IMR-90 (cell line): Measurements from ENCODE around the gene RBM44. TPM values are rescaled to one million over a fixed set of nuclear protein-coding genes. Genes with fewer than 3 reads are reported as not detected.

Experiments used
- ATAC-seq: fragments of 200-7000 bp; cut with Tn5 transposase; 2 replicates; pipeline ENCODE4 v1.9.1; 2020; ENCODE audit warnings: low read depth, mild to moderate bottlenecking, moderate library complexity
- BruUV-seq: library from RNA; stranded (reverse); fragments of 400-500 nt; replicated peaks from 2 replicates; lab custom pipeline; 2021; lab: Mats Ljungman, UMichigan
- CTCF ChIA-PET: fragments of 300-600 bp; formaldehyde crosslinking; extraction: SDS; loops from one replicate; lab custom pipeline; 2021; ENCODE audit warnings: antibody characterized with exemption; lab: Yijun Ruan, JAX
- POLR2A ChIA-PET: fragments of 300-600 bp; sonication (Branson Sonifier 250); formaldehyde crosslinking; loops from one replicate; lab custom pipeline; 2022; ENCODE audit warnings: antibody characterized with exemption; ENCODE audit not compliant: unreplicated experiment; lab: Charles Lee
- DNase-seq: peaks from one replicate; pipeline ENCODE4 v3.0.0; 2013
- H2AFZ ChIP-seq: replicated peaks from 2 replicates; pipeline ENCODE3; 2013; ENCODE audit warnings: low read length, mild to moderate bottlenecking; ENCODE audit not compliant: poor library complexity
- H2AK5ac ChIP-seq: 2 replicates; pipeline ENCODE4 v1.6.1; 2013; ENCODE audit warnings: low read depth, low read length, inconsistent platforms
- H2AK9ac ChIP-seq: replicated peaks from 2 replicates; pipeline ENCODE3; 2013; ENCODE audit warnings: mild to moderate bottlenecking, low read depth, low read length, moderate library complexity; ENCODE audit not compliant: poor library complexity
- H2BK120ac ChIP-seq: 2 replicates; pipeline ENCODE4 v1.6.1; 2013; ENCODE audit warnings: low read depth, low read length, inconsistent platforms
- H2BK15ac ChIP-seq: 3 replicates; pipeline ENCODE4 v1.6.1; 2013; ENCODE audit warnings: low read depth, low read length, inconsistent platforms
- H2BK20ac ChIP-seq: 2 replicates; pipeline ENCODE4 v1.6.1; 2013; ENCODE audit warnings: low read depth, mild to moderate bottlenecking, inconsistent platforms, low read length, moderate library complexity
- H2BK5ac ChIP-seq: 2 replicates; pipeline ENCODE4 v1.6.1; 2013; ENCODE audit warnings: mild to moderate bottlenecking, low read depth, low read length, inconsistent platforms; ENCODE audit not compliant: poor library complexity, severe bottlenecking
- H3K14ac ChIP-seq: replicated peaks from 2 replicates; pipeline ENCODE4 v1.6.1; 2013; ENCODE audit warnings: low read depth, low read length, inconsistent platforms
- H3K18ac ChIP-seq: 2 replicates; pipeline ENCODE4 v1.6.1; 2013; ENCODE audit warnings: low read depth, low read length, control low read depth
- H3K23ac ChIP-seq: 2 replicates; pipeline ENCODE4 v1.6.1; 2013; ENCODE audit warnings: low read depth, low read length, inconsistent platforms
- H3K27ac ChIP-seq: 2 replicates; pipeline ENCODE4 v1.5.1; 2013; ENCODE audit warnings: mild to moderate bottlenecking, control low read depth, low read length; ENCODE audit not compliant: insufficient read depth
- H3K27me3 ChIP-seq: 2 replicates; pipeline ENCODE4 v1.6.1; 2013; ENCODE audit warnings: low read length; ENCODE audit not compliant: control insufficient read depth, insufficient read depth
- H3K36me3 ChIP-seq: 2 replicates; pipeline ENCODE4 v1.6.1; 2013; ENCODE audit warnings: low read length, mixed read lengths; ENCODE audit not compliant: control insufficient read depth, insufficient read depth
- H3K4ac ChIP-seq: 2 replicates; pipeline ENCODE4 v1.6.1; 2013; ENCODE audit warnings: low read depth, low read length, inconsistent platforms
- H3K4me1 ChIP-seq: 2 replicates; pipeline ENCODE4 v1.6.1; 2013; ENCODE audit warnings: low read length, mixed read lengths; ENCODE audit not compliant: control insufficient read depth, insufficient read depth
- H3K4me2 ChIP-seq: 2 replicates; pipeline ENCODE4 v1.6.1; 2013; ENCODE audit warnings: low read depth, mild to moderate bottlenecking, control low read depth, low read length, moderate library complexity
- H3K4me3 ChIP-seq: 2 replicates; pipeline ENCODE4 v1.5.1; 2013; ENCODE audit warnings: low read depth, mild to moderate bottlenecking, control low read depth, low read length, moderate library complexity; ENCODE audit not compliant: insufficient read depth
- H3K56ac ChIP-seq: 2 replicates; pipeline ENCODE4 v1.6.1; 2013; ENCODE audit warnings: low read length, inconsistent platforms; ENCODE audit not compliant: insufficient read depth; ENCODE audit errors: extremely low read depth
- H3K79me1 ChIP-seq, 2 experiments: 2 replicates each; pipeline ENCODE4 v1.6.1; 2013; ENCODE audit warnings: low read length in 2 of 2, inconsistent platforms in 1 of 2, low read depth in 1 of 2
- H3K9ac ChIP-seq: 2 replicates; pipeline ENCODE4 v1.6.1; 2013; ENCODE audit warnings: low read depth, low read length, control low read depth
- H3K9me1 ChIP-seq: 2 replicates; pipeline ENCODE4 v1.6.1; 2013; ENCODE audit warnings: low read length, inconsistent platforms; ENCODE audit not compliant: insufficient read depth
- H3K9me3 ChIP-seq: 2 replicates; pipeline ENCODE4 v1.6.1; 2013; ENCODE audit warnings: low read length; ENCODE audit not compliant: control insufficient read depth, insufficient read depth
- H4K20me1 ChIP-seq: 2 replicates; pipeline ENCODE4 v1.6.1; 2013; ENCODE audit warnings: low read length, inconsistent platforms; ENCODE audit not compliant: insufficient read depth
- H4K5ac ChIP-seq: 2 replicates; pipeline ENCODE4 v1.6.1; 2013; ENCODE audit warnings: mild to moderate bottlenecking, low read depth, low read length, control low read depth
- H4K8ac ChIP-seq, 2 experiments: 2 replicates each; pipeline ENCODE4 v1.6.1; 2013; ENCODE audit warnings: low read depth in 2 of 2, low read length in 2 of 2, control low read depth in 1 of 2, inconsistent platforms in 1 of 2
- H4K91ac ChIP-seq: 2 replicates; pipeline ENCODE4 v1.6.1; 2013; ENCODE audit warnings: low read depth, low read length, inconsistent platforms; ENCODE audit not compliant: insufficient read depth
- BHLHE40 ChIP-seq: fragments of 150-350 bp; IDR thresholded peaks from 2 replicates; pipeline ENCODE4 v1.6.1; 2016; ENCODE audit warnings: mild to moderate bottlenecking, low read depth, low read length
- CEBPB ChIP-seq: IDR thresholded peaks from 2 replicates; pipeline ENCODE4 v1.6.1; 2012; ENCODE audit warnings: low read depth, low read length, improper control_type of control experiment
- CTCF ChIP-seq: conservative IDR thresholded peaks from 2 replicates; pipeline ENCODE4 v1.5.1; 2012; ENCODE audit warnings: mild to moderate bottlenecking, low read depth, low read length, improper control_type of control experiment
- FOS ChIP-seq: fragments of 150-350 bp; IDR thresholded peaks from 2 replicates; pipeline ENCODE4 v1.6.1; 2016; ENCODE audit warnings: low read depth, low read length
- MAZ ChIP-seq: IDR thresholded peaks from 2 replicates; pipeline ENCODE4 v1.6.1; 2012; ENCODE audit warnings: low read depth, mild to moderate bottlenecking, low read length, improper control_type of control experiment, moderate library complexity, borderline replicate concordance
- NFE2L2 ChIP-seq: fragments of 150-350 bp; IDR thresholded peaks from 2 replicates; pipeline ENCODE4 v1.6.1; 2016; ENCODE audit warnings: low read depth, mild to moderate bottlenecking, low read length
- POLR2A ChIP-seq: IDR thresholded peaks from 2 replicates; pipeline ENCODE4 v1.6.1; 2012; ENCODE audit warnings: mild to moderate bottlenecking, low read depth, low read length
- RAD21 ChIP-seq: IDR thresholded peaks from 2 replicates; pipeline ENCODE4 v1.6.1; 2012; ENCODE audit warnings: low read length, improper control_type of control experiment
- RFX5 ChIP-seq: IDR thresholded peaks from 2 replicates; pipeline ENCODE4 v1.8.0; 2012; ENCODE audit warnings: low read depth, mild to moderate bottlenecking, low read length, moderate library complexity
- SMC3 ChIP-seq: fragments of 150-350 bp; IDR thresholded peaks from 2 replicates; pipeline ENCODE4 v1.6.1; 2016; ENCODE audit warnings: low read depth, mild to moderate bottlenecking, antibody characterized with exemption, low read length, moderate library complexity
- USF2 ChIP-seq: fragments of 150-350 bp; IDR thresholded peaks from 2 replicates; pipeline ENCODE4 v1.6.1; 2017; ENCODE audit warnings: mild to moderate bottlenecking, antibody characterized with exemption, low read length, low read depth
- WGBS, 2 experiments: methylation state at CpG; one replicate each; pipeline versions ENCODE4 v1.1.5 to v1.1.7; 2013; ENCODE audit warnings: missing lambda C conversion rate in 2 of 2; ENCODE audit not compliant: insufficient read length in 1 of 2; ENCODE audit errors: extremely low coverage in 2 of 2; 5-methylcytosine and 5-hydroxymethylcytosine counted together
- dilution Hi-C: fragments of 300-500 bp; cut with HindIII; formaldehyde crosslinking; loops from one replicate; pipeline ENCODE4 v1.14.3; 2018; ENCODE audit warnings: low sequenced_read_pairs; ENCODE audit not compliant: unreplicated experiment
- in situ Hi-C: fragments of 300-500 bp; cut with MboI; formaldehyde crosslinking; loops from 3 replicates; pipeline ENCODE4 v1.14.3; 2019; ENCODE audit warnings: low sequenced_read_pairs, inconsistent platforms, mixed read lengths
- intact Hi-C: fragments of 100-400 bp; cut with micrococcal nuclease; formaldehyde crosslinking; loops from 2 replicates; pipeline ENCODE4 v1.10.0; 2022
- polyA plus RNA-seq, 3 experiments: library from polyadenylated mRNA; depleted of rRNA; stranded (reverse); fragments of >200 nt; gene quantifications; 2 replicates each; pipeline ENCODE4 v1.2.3, GENCODE V29; 2012; ENCODE audit warnings: low replicate concordance in 1 of 3
- total RNA-seq: library from RNA; depleted of rRNA; stranded (reverse); fragments of >200 nt; gene quantifications from 2 replicates; pipeline ENCODE4 v1.2.3, GENCODE V29; 2012

RBM44 gene
- total and polyA plus RNA-seq, 2 of the 4 experiments (the other 2 are of a cell fraction) = 0.14 to 0.18 TPM

GRCh38 chr2:237757616-237758015, 41.0 kb upstream of the RBM44 start:
- peaks cover 45% of the 10 kb centered on the region for H3K36me3 ChIP-seq

More at GRCh38 chr2:237757616-237758015, 41.0 kb upstream of the RBM44 start:
- DNase-seq (no peak), ATAC-seq (no peak)
- Histone ChIP-seq H2AK5ac (no peak overlapping the region), H4K8ac (no peak overlapping the region; a peak in 1 of 4 replicates), H3K4me3 (no peak overlapping the region), H3K4me2 (no peak overlapping the region), H2BK5ac (no peak overlapping the region), H2BK120ac (no peak overlapping the region), H3K18ac (no peak overlapping the region), H2BK15ac (no peak overlapping the region), H4K91ac (no peak overlapping the region), H4K5ac (no peak overlapping the region), H3K14ac (no peak overlapping the region), H3K27me3 (no peaks in the 10 kb centered on the region), H3K56ac (no peak overlapping the region), H2AFZ (no peak overlapping the region), H3K23ac (no peak overlapping the region), H3K79me1 (peaks cover 21 to 58% of the 10 kb centered on the region in 2 experiments; a peak in 3 of 4 replicates), H2AK9ac (no peak overlapping the region), H3K9ac (no peak overlapping the region), H3K27ac (no peak overlapping the region), H2BK20ac (no peak overlapping the region), H4K20me1 (peaks cover 13% of the 10 kb centered on the region), H3K4ac (no peak overlapping the region), H3K4me1 (peaks cover 21% of the 10 kb centered on the region), H3K9me3 (no peaks in the 10 kb centered on the region), H3K9me1 (peaks cover 18% of the 10 kb centered on the region)
- dilution Hi-C loops (no loop called here), intact Hi-C loops (no loop called here), in situ Hi-C loops (no loop called here)
- TF ChIP-seq BHLHE40 (no peak), FOS (no peak), SMC3 (no peak), RAD21 (no peak), CTCF (no peak), RFX5 (no peak), CEBPB (no peak), NFE2L2 (no peak), USF2 (no peak), MAZ (no peak), POLR2A (no peak)
- no TSS peak for BruUV-seq
- ChIA-PET POLR2A (no interaction called here), CTCF (no interaction called here)
- 88% methylated on average over 6 of the region's 10 CpGs; no CpG with 5 or more reads in 1 of the 2 experiments for WGBS, 2 experiments
